ENCODE results near the gene TMEM161A.
"Not testable (repeated sequence)": the region's sequence is repeated elsewhere in the genome, so short reads cannot be mapped to it uniquely, and the experiment has no call there.

TMEM161A gene

GRCh38 chr19:19145684-19146608 is 7.7 kb upstream of the TMEM161A start:
- no peak overlapping the region for H3K27ac Mint-ChIP-seq
- H3K4me3 Mint-ChIP-seq, result no peak overlapping the region
- peaks cover 3% of the 10 kb centered on the region for H3K36me3 Mint-ChIP-seq (ENCODE audit: low read depth)
- peak; percentile 78 for DNase-seq (ENCODE audit: low spot score)
- no peaks in the 10 kb centered on the region for H3K9me3 Mint-ChIP-seq
- H3K4me1 Mint-ChIP-seq (ENCODE audit: low read depth), result no peaks in the 10 kb centered on the region
- no peaks in the 10 kb centered on the region for H3K27me3 Mint-ChIP-seq (ENCODE audit: low read depth)

GRCh38 chr19:19145281-19145680 is 7.0 kb upstream of the TMEM161A start:
- H3K36me3 Mint-ChIP-seq (ENCODE audit: low read depth), result peaks cover 3% of the 10 kb centered on the region
- H3K9me3 Mint-ChIP-seq, result no peaks in the 10 kb centered on the region
- no peaks in the 10 kb centered on the region for H3K4me1 Mint-ChIP-seq (ENCODE audit: low read depth)
- no peak for DNase-seq (ENCODE audit: low spot score)
- no peaks in the 10 kb centered on the region for H3K27me3 Mint-ChIP-seq (ENCODE audit: low read depth)
- no peak overlapping the region for H3K4me3 Mint-ChIP-seq
- no peak overlapping the region for H3K27ac Mint-ChIP-seq

GRCh38 chr19:19142347-19142746 is 4.1 kb upstream of the TMEM161A start:
- H3K4me3 Mint-ChIP-seq, result no peak overlapping the region
- H3K4me1 Mint-ChIP-seq (ENCODE audit: low read depth), result peaks cover 13% of the 10 kb centered on the region
- H3K27ac Mint-ChIP-seq, result no peak overlapping the region
- no peaks in the 10 kb centered on the region for H3K36me3 Mint-ChIP-seq (ENCODE audit: low read depth)
- H3K9me3 Mint-ChIP-seq, result no peaks in the 10 kb centered on the region
- H3K27me3 Mint-ChIP-seq (ENCODE audit: low read depth), result no peaks in the 10 kb centered on the region
- no peak for DNase-seq (ENCODE audit: low spot score)

- Mint-ChIP-seq H3K4me1 (ENCODE audit: low read depth) (peaks cover 17% of the 10 kb centered on the region), H3K9me3 (no peaks in the 10 kb centered on the region), H3K4me3 (no peak overlapping the region), H3K27ac (no peak overlapping the region), H3K36me3 (ENCODE audit: low read depth) (no peaks in the 10 kb centered on the region), H3K27me3 (ENCODE audit: low read depth) (no peaks in the 10 kb centered on the region)
- no peak for DNase-seq (ENCODE audit: low spot score)
These were observed 2.2 kb upstream of the TMEM161A start for GRCh38 chr19:19140476-19140875.

GRCh38 chr19:19139876-19140229 is 1.6 kb upstream of the TMEM161A start:
- DNase-seq (ENCODE audit: low spot score), result no peak
- no peak overlapping the region for H3K4me3 Mint-ChIP-seq
- no peaks in the 10 kb centered on the region for H3K9me3 Mint-ChIP-seq
- H3K27ac Mint-ChIP-seq, result peak overlapping the region; percentile 20
- peaks cover 20% of the 10 kb centered on the region for H3K4me1 Mint-ChIP-seq (ENCODE audit: low read depth)
- H3K36me3 Mint-ChIP-seq (ENCODE audit: low read depth), result no peaks in the 10 kb centered on the region
- H3K27me3 Mint-ChIP-seq (ENCODE audit: low read depth), result no peaks in the 10 kb centered on the region

GRCh38 chr19:19137556-19138108 is 646 bp downstream of the TMEM161A start:
- Mint-ChIP-seq H3K27ac (peak overlapping the region; percentile 94), H3K27me3 (ENCODE audit: low read depth) (no peaks in the 10 kb centered on the region), H3K4me3 (peak overlapping the region; percentile 94), H3K9me3 (no peaks in the 10 kb centered on the region), H3K4me1 (ENCODE audit: low read depth) (peaks cover 20% of the 10 kb centered on the region), H3K36me3 (ENCODE audit: low read depth) (peaks cover 4% of the 10 kb centered on the region)
- DNase-seq (ENCODE audit: low spot score), result no peak

GRCh38 chr19:19135713-19136112 is 2.6 kb downstream of the TMEM161A start:
- H3K9me3 Mint-ChIP-seq; DNase-seq (ENCODE audit: low spot score); H3K4me3 Mint-ChIP-seq; H3K27ac Mint-ChIP-seq; H3K27me3 Mint-ChIP-seq (ENCODE audit: low read depth): not testable (repeated sequence)
- H3K4me1 Mint-ChIP-seq (ENCODE audit: low read depth), result peaks cover 20% of the 10 kb centered on the region
- peaks cover 11% of the 10 kb centered on the region for H3K36me3 Mint-ChIP-seq (ENCODE audit: low read depth)

GRCh38 chr19:19134687-19135158 is 3.6 kb downstream of the TMEM161A start:
- peaks cover 8% of the 10 kb centered on the region for H3K9me3 Mint-ChIP-seq

GRCh38 chr19:19133985-19134384 is 4.3 kb downstream of the TMEM161A start:
- Mint-ChIP-seq H3K4me3 (no peak overlapping the region), H3K4me1 (ENCODE audit: low read depth) (peaks cover 16% of the 10 kb centered on the region), H3K36me3 (ENCODE audit: low read depth) (peaks cover 14% of the 10 kb centered on the region), H3K27me3 (ENCODE audit: low read depth) (no peaks in the 10 kb centered on the region), H3K27ac (no peak overlapping the region), H3K9me3 (peaks cover 8% of the 10 kb centered on the region)
- no peak for DNase-seq (ENCODE audit: low spot score)

More at GRCh38 chr19:19134687-19135158, 3.6 kb downstream of the TMEM161A start:
- H3K4me3 Mint-ChIP-seq, result no peak overlapping the region
- no peak for DNase-seq (ENCODE audit: low spot score)
- H3K36me3 Mint-ChIP-seq (ENCODE audit: low read depth), result peaks cover 14% of the 10 kb centered on the region
- peaks cover 20% of the 10 kb centered on the region for H3K4me1 Mint-ChIP-seq (ENCODE audit: low read depth)
- no peak overlapping the region for H3K27ac Mint-ChIP-seq
- H3K27me3 Mint-ChIP-seq (ENCODE audit: low read depth), result no peaks in the 10 kb centered on the region

GRCh38 chr19:19132912-19133311 is 5.4 kb downstream of the TMEM161A start:
- H3K36me3 Mint-ChIP-seq (ENCODE audit: low read depth), result peaks cover 18% of the 10 kb centered on the region
- peaks cover 9% of the 10 kb centered on the region for H3K9me3 Mint-ChIP-seq
- no peak overlapping the region for H3K4me3 Mint-ChIP-seq
- DNase-seq (ENCODE audit: low spot score), result no peak
- no peaks in the 10 kb centered on the region for H3K27me3 Mint-ChIP-seq (ENCODE audit: low read depth)
- peaks cover 9% of the 10 kb centered on the region for H3K4me1 Mint-ChIP-seq (ENCODE audit: low read depth)
- no peak overlapping the region for H3K27ac Mint-ChIP-seq

- H3K9me3 Mint-ChIP-seq, result peaks cover 11% of the 10 kb centered on the region
- H3K36me3 Mint-ChIP-seq (ENCODE audit: low read depth), result peaks cover 19% of the 10 kb centered on the region
- no peak overlapping the region for H3K27ac Mint-ChIP-seq
- DNase-seq (ENCODE audit: low spot score), result no peak
- peaks cover 4% of the 10 kb centered on the region for H3K4me1 Mint-ChIP-seq (ENCODE audit: low read depth)
- no peak overlapping the region for H3K4me3 Mint-ChIP-seq
- H3K27me3 Mint-ChIP-seq (ENCODE audit: low read depth), result no peaks in the 10 kb centered on the region
These were observed 6.3 kb downstream of the TMEM161A start for GRCh38 chr19:19131989-19132388.

GRCh38 chr19:19126102-19126501 is 12.2 kb downstream of the TMEM161A start:
- Mint-ChIP-seq H3K27me3 (ENCODE audit: low read depth) (no peaks in the 10 kb centered on the region), H3K27ac (no peak overlapping the region), H3K4me1 (ENCODE audit: low read depth) (no peaks in the 10 kb centered on the region), H3K36me3 (ENCODE audit: low read depth) (peaks cover 18% of the 10 kb centered on the region), H3K4me3 (no peak overlapping the region), H3K9me3 (peaks cover 11% of the 10 kb centered on the region)
- DNase-seq (ENCODE audit: low spot score), result no peak

GRCh38 chr19:19123386-19123785 is 14.9 kb downstream of the TMEM161A start:
- Mint-ChIP-seq H3K27me3 (ENCODE audit: low read depth) (no peaks in the 10 kb centered on the region), H3K4me3 (no peak overlapping the region), H3K4me1 (ENCODE audit: low read depth) (no peaks in the 10 kb centered on the region), H3K27ac (no peak overlapping the region), H3K36me3 (ENCODE audit: low read depth) (peaks cover 14% of the 10 kb centered on the region), H3K9me3 (peaks cover 11% of the 10 kb centered on the region)
- DNase-seq (ENCODE audit: low spot score), result no peak

GRCh38 chr19:19122902-19123301 is 15.4 kb downstream of the TMEM161A start:
- no peak for DNase-seq (ENCODE audit: low spot score)
- Mint-ChIP-seq H3K9me3 (peaks cover 10% of the 10 kb centered on the region), H3K4me1 (ENCODE audit: low read depth) (no peaks in the 10 kb centered on the region), H3K27me3 (ENCODE audit: low read depth) (no peaks in the 10 kb centered on the region), H3K4me3 (no peak overlapping the region), H3K36me3 (ENCODE audit: low read depth) (peaks cover 13% of the 10 kb centered on the region), H3K27ac (no peak overlapping the region)

Data from T-helper 2 cell treated with Interferon-gamma antibody and Interleukin-4, amounts not matched to agents 5 μg/mL and 100 μg/mL, for 36 hours (primary cell).